GM18519 (cell line): ENCODE results near the gene VSIG10L.

Source experiments
- ATAC-seq: cut with Tn5 transposase; IDR thresholded peaks from one replicate; pipeline ENCODE4 v1.9.1; 2021; ENCODE audit warnings: mild to moderate bottlenecking, moderate library complexity; ENCODE audit not compliant: unreplicated experiment, low FRiP score

The VSIG10L gene

GRCh38 chr19:51339687-51340656 lies 2.0 kb downstream of the VSIG10L start:
- ATAC-seq, result no peak

- no peak for ATAC-seq
Measured at GRCh38 chr19:51339313-51339686, 2.6 kb downstream of the VSIG10L start.

GRCh38 chr19:51338563-51339312 lies 3.2 kb downstream of the VSIG10L start:
- ATAC-seq, result no peak

- no peak for ATAC-seq
Measured at GRCh38 chr19:51337861-51338562, 3.9 kb downstream of the VSIG10L start.

GRCh38 chr19:51337141-51337860 lies 4.6 kb downstream of the VSIG10L start:
- no peak for ATAC-seq

- ATAC-seq, result no peak
Measured at GRCh38 chr19:51333836-51334460, 8.0 kb downstream of the VSIG10L start.

- no peak for ATAC-seq
Measured at GRCh38 chr19:51331716-51332115, 10.2 kb downstream of the VSIG10L start.

- no peak for ATAC-seq
Measured at GRCh38 chr19:51331193-51331592, 10.7 kb downstream of the VSIG10L start.

- ATAC-seq, result no peak
Measured at GRCh38 chr19:51330366-51330765, 11.6 kb downstream of the VSIG10L start.

GRCh38 chr19:51329411-51329810 lies 12.5 kb downstream of the VSIG10L start:
- no peak for ATAC-seq

- ATAC-seq, result no peak
Measured at GRCh38 chr19:51327066-51328001, 14.6 kb downstream of the VSIG10L start.

GRCh38 chr19:51326216-51327065 lies 15.5 kb downstream of the VSIG10L start:
- ATAC-seq, result no peak

- ATAC-seq, result no peak
Measured at GRCh38 chr19:51325161-51325976, 16.6 kb downstream of the VSIG10L start.

- ATAC-seq, result no peak
Measured at GRCh38 chr19:51324167-51324481, 17.8 kb downstream of the VSIG10L start.

GRCh38 chr19:51323481-51324166 lies 18.3 kb downstream of the VSIG10L start:
- ATAC-seq, result no peak

- no peak for ATAC-seq
Measured at GRCh38 chr19:51321799-51322198, 20.1 kb downstream of the VSIG10L start.

GRCh38 chr19:51320280-51320657 lies 21.7 kb downstream of the VSIG10L start:
- ATAC-seq, result no peak
